ENCODE results near the gene CACNB1.

- TF ChIP-seq CTCF (conservative IDR thresholded peaks at IDR 0.05; ENCODE audit: low read depth, low read length) (no peak), EZH2 (IDR thresholded peaks at IDR 0.05; ENCODE audit: low read length, unreplicated experiment) (no peak)
Measured at GRCh38 chr17:39237586-39237985, 40.1 kb upstream of the CACNB1 start.

All from PC-3 (cell line).